ENCODE data around the gene MPPE1.
"Not testable (repeated sequence)": the region's sequence is repeated elsewhere in the genome, so short reads cannot be mapped to it uniquely, and the experiment has no call there.

Gene MPPE1

DNA sequence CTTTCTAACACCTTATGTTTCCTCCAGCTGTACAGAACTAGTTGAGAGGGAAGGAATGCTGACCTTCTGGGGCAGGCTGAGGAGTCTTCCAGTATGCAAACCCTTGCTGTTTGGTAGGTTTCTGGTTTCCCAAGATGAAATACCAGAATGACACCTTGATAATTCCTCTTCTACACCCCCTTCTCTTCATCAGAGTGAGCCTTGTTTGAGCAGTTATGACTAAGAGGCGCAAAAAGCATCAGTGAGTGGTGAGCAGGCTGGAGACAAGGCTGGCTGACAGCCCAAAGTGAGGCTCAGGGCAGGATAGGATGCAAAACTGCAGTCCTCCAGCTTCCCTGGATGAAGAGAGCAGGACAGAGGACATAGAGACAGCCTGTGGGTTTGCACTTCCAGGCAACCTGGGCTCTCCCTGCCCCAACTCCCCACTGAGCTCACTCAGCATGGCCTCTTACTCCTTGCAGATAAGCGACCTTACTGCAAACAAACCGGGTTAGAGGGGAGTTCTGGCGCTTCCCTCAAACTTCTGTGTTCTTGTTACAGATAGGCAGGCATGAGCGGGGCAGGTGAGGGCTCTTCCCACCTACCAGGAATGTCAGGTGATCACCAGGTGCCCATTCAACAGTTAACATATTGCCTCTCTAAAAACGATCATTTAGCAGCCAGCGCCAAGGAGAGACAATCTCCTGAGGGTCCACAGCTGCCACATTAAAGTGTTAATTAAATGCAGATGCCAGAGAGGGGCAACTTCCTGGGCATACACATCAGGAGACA is 5.4 kb downstream of the MPPE1 start:
- H3K4me3 ChIP-seq (ENCODE audit: low read depth, low read length): no peak overlapping the region
- TF ChIP-seq, protein P1, sequence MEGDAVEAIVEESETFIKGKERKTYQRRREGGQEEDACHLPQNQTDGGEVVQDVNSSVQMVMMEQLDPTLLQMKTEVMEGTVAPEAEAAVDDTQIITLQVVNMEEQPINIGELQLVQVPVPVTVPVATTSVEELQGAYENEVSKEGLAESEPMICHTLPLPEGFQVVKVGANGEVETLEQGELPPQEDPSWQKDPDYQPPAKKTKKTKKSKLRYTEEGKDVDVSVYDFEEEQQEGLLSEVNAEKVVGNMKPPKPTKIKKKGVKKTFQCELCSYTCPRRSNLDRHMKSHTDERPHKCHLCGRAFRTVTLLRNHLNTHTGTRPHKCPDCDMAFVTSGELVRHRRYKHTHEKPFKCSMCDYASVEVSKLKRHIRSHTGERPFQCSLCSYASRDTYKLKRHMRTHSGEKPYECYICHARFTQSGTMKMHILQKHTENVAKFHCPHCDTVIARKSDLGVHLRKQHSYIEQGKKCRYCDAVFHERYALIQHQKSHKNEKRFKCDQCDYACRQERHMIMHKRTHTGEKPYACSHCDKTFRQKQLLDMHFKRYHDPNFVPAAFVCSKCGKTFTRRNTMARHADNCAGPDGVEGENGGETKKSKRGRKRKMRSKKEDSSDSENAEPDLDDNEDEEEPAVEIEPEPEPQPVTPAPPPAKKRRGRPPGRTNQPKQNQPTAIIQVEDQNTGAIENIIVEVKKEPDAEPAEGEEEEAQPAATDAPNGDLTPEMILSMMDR (conservative IDR thresholded peaks at IDR 0.05; ENCODE audit: low read depth, low read length): no peak

DNA sequence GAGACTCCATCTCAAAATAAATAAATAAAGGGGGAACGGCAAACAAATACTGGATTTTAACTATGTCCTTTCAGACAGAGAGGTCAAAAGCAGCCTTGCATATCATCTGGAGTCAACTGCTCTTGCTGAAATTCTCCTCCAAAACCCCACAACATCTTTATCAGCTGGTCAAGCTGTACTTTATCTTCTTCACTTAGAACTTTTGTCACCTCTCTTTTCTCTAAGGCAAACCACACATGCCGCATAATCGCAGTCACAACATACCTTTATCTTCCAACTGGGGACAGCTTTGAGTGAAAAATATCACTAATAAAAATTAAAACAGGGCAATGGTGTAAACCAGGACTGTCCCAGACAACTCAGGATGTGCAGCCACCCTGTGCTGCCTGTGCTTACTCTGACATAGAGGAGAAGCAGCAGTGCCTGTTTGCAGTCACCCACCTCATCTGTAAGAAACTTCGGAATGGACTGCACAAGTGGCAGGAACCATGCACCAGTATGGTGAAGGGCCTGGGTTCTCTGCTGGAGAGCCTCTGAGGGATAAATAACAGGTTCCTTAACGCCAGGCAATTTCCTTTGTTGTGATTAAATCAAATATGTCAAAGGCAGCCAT is 6.2 kb downstream of the MPPE1 start:
- TF ChIP-seq, protein P1 (conservative IDR thresholded peaks at IDR 0.05; ENCODE audit: low read depth, low read length): no peak
- H3K4me3 ChIP-seq (ENCODE audit: low read depth, low read length): no peak overlapping the region
- no peak for DNase-seq (ENCODE audit: low read depth)

More for the DNA sequence above, 5.4 kb downstream of the MPPE1 start:
- peak; percentile 53 for DNase-seq (ENCODE audit: low read depth)

DNA sequence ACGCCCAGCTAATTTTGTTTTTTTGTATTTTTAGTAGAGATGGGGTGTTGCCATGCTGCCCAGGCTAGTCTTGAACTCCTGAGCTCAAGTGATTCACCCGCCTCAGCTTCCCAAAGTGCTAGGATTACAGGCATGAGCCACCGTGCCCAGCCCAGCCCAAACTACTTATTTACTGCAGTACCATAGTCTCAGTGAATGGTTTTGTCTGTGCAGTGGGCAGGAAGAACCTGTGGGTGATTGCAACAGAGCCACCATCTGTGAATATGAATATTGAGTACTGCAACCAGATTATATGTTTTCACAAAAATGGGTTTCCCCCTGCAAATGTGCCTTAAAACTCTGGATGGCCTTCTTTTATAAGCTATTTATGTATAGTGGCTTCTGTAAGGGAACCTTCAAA is 9.1 kb downstream of the MPPE1 start:
- TF ChIP-seq, protein P1 (conservative IDR thresholded peaks at IDR 0.05; ENCODE audit: low read depth, low read length): no peak
- DNase-seq (ENCODE audit: low read depth): no peak
- no peak overlapping the region for H3K4me3 ChIP-seq (ENCODE audit: low read depth, low read length)

DNA sequence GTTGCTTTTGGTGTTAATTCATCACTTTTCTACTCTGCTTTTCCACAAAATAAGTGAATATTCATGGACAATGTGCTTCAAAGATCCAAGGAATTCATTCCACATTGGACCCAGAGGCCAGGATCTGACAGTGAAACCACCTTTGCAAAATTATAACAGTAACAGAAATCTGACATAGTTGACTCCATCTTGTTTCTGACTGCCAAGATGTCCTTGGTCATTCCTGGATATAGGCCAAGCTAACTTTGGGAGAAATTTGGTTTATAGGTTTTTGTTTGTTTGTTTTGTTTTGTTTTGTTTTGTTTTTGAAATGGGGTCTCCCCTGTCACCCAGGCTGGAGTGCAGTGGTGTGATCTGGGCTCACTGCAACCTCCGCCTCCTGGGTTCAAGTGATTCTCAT is 10.3 kb downstream of the MPPE1 start:
- no peak overlapping the region for H3K4me3 ChIP-seq (ENCODE audit: low read depth, low read length)
- TF ChIP-seq, protein P1 (conservative IDR thresholded peaks at IDR 0.05; ENCODE audit: low read depth, low read length): no peak

DNA sequence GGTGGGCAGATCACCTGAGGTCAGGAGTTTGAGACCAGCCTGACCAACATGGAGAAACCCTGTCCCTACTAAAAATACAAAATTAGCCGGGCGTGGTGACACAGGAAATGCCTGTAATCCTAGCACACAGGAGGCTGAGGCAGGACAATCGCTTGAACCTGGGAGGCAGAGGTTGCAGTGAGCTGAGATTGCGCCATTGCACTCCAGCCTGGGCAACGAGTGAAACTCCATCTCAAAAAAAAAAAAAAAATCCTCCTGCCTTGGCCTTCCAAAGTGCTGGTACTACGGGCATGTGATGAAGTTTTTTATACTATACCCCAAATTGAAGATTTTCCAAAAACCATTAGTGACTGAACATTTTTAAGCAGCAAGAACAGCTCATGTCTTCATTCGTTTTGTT is 15.7 kb downstream of the MPPE1 start:
- H3K4me3 ChIP-seq (ENCODE audit: low read depth, low read length); DNase-seq (ENCODE audit: low read depth): not testable (repeated sequence)

More for the DNA sequence above, 10.3 kb downstream of the MPPE1 start:
- no peak for DNase-seq (ENCODE audit: low read depth)

DNA sequence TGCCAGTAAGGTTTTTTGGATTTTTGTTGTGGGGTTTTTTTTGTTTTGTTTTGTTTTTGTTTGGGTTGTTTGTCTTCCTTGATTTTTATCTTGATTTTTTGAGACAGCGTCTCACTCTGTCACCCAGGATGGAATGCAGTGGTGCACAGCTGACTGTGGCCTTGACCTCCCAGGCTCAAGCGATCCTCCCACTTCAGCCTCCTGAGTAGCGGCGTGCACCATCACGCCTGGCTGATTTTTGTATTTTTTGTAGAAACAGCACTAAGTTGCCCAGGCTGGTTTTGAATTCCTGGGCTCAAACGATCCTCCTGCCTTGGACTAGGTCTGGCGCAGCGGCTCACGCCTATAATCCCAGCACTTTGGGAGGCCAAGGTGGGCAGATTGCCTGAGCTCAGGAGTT is 16.4 kb downstream of the MPPE1 start:
- TF ChIP-seq, protein P1 (conservative IDR thresholded peaks at IDR 0.05; ENCODE audit: low read depth, low read length): no peak
- DNase-seq (ENCODE audit: low read depth): no peak
- no peak overlapping the region for H3K4me3 ChIP-seq (ENCODE audit: low read depth, low read length)

DNA sequence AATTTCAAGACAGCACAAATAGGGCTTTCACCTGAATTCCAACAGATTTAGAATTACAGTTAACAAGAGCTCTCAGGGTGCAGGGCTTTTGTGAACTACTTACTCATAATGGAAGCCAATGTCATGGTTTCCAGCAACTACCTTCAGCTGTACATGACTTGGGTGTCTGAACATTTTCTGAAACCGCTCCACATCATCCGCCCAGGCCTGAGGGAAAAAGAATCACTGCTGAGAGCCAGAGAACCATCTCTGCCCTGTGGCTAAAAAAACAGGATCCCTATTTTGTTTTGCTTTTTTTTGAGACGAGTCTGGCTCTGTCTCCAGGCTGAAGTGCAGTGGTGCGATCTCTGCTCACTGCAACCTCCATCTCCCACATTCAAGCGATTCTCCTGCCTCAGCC is 18.8 kb downstream of the MPPE1 start:
- H3K4me3 ChIP-seq (ENCODE audit: low read depth, low read length): no peak overlapping the region
- TF ChIP-seq, protein P1 (conservative IDR thresholded peaks at IDR 0.05; ENCODE audit: low read depth, low read length): no peak
- DNase-seq (ENCODE audit: low read depth): no peak
